ENCODE results near the gene CPNE2.

The CPNE2 gene

GRCh38 chr16:57145046-57146021 is 53.0 kb downstream of the CPNE2 start:
- DNase-seq, result no peak

- no peak for DNase-seq
Observed at GRCh38 chr16:57146040-57146647, 53.8 kb downstream of the CPNE2 start.

- no peak for DNase-seq
Observed at GRCh38 chr16:57146735-57147134, 54.4 kb downstream of the CPNE2 start.

GRCh38 chr16:57147381-57148221 is 55.2 kb downstream of the CPNE2 start:
- no peak for DNase-seq

- DNase-seq, result no peak
Observed at GRCh38 chr16:57148481-57148880, 56.1 kb downstream of the CPNE2 start.

- no peak for DNase-seq
Observed at GRCh38 chr16:57149391-57149790, 57.0 kb downstream of the CPNE2 start.

GRCh38 chr16:57150682-57151330 is 58.4 kb downstream of the CPNE2 start:
- no peak for DNase-seq

- DNase-seq, result no peak
Observed at GRCh38 chr16:57151369-57151768, 59.0 kb downstream of the CPNE2 start.

- no peak for DNase-seq
Observed at GRCh38 chr16:57152096-57153093, 60.0 kb downstream of the CPNE2 start.

GRCh38 chr16:57153841-57154240 is 61.5 kb downstream of the CPNE2 start:
- DNase-seq, result no peak

GRCh38 chr16:57155702-57156350 is 63.4 kb downstream of the CPNE2 start:
- DNase-seq, result no peak

GRCh38 chr16:57156351-57156703 is 63.9 kb downstream of the CPNE2 start:
- no peak for DNase-seq

GRCh38 chr16:57157533-57157932 is 65.2 kb downstream of the CPNE2 start:
- no peak for DNase-seq

- DNase-seq, result no peak
Observed at GRCh38 chr16:57159447-57159846, 67.1 kb downstream of the CPNE2 start.

GRCh38 chr16:57163842-57164241 is 71.5 kb downstream of the CPNE2 start:
- DNase-seq, result no peak

GRCh38 chr16:57165483-57165882 is 73.1 kb downstream of the CPNE2 start:
- no peak for DNase-seq

- DNase-seq, result no peak
Observed at GRCh38 chr16:57165938-57166337, 73.6 kb downstream of the CPNE2 start.

GRCh38 chr16:57166451-57166850 is 74.1 kb downstream of the CPNE2 start:
- no peak for DNase-seq

- DNase-seq, result no peak
Observed at GRCh38 chr16:57166951-57167350, 74.6 kb downstream of the CPNE2 start.

GRCh38 chr16:57167538-57167937 is 75.2 kb downstream of the CPNE2 start:
- DNase-seq, result no peak

- peak in 2 of 5 donors; percentile 17 to 69 for DNase-seq
Observed at GRCh38 chr16:57167953-57168352, 75.6 kb downstream of the CPNE2 start.

Measured in T-helper 1 cell (primary cell).